K562 (cell line): ENCODE measurements around the gene ADAMTS10. TPM values are rescaled to one million over a fixed set of nuclear protein-coding genes. Genes with fewer than 3 reads are reported as not detected.
"Not testable (repeated sequence)": the region's sequence is repeated elsewhere in the genome, so short reads cannot be mapped to it uniquely, and the experiment has no call there.

Experiments used
- ATAC-seq: fragments of 200-7000 bp; cut with Tn5 transposase; 3 replicates; pipeline ENCODE4 v1.9.1; 2020; ENCODE audit warnings: moderate library complexity
- BruUV-seq: library from RNA; stranded (reverse); fragments of 400-500 nt; replicated peaks from 2 replicates; lab custom pipeline; 2021; lab: Mats Ljungman, UMichigan
- CTCF ChIA-PET: fragments of 300-600 bp; formaldehyde crosslinking; extraction: SDS; loops from one replicate; lab custom pipeline; 2021; ENCODE audit warnings: low intra/inter-chr PET ratio; lab: Yijun Ruan, JAX
- POLR2A ChIA-PET: fragments of 300-600, 350-650 bp; sonication (Branson Sonifier 250); formaldehyde crosslinking; extraction: SDS; loops from one replicate; lab custom pipeline; 2021; ENCODE audit warnings: antibody characterized with exemption, inconsistent platforms; lab: Yijun Ruan, JAX
- DNase-seq, 4 experiments: peaks; one replicate each; pipeline versions ENCODE4 v3.0.0 to v3.0.0-alpha.2; 2011 to 2018; ENCODE audit warnings: low spot score in 3 of 4, mixed read lengths in 3 of 4; ENCODE audit errors: extremely low read depth in 1 of 4
- FAIRE-seq: peaks from 2 replicates; lab custom pipeline; 2011; peaks lifted over from hg19 to GRCh38; lab: Jason Lieb, UNC
- H2AFZ ChIP-seq: 2 replicates; pipeline ENCODE4 v1.6.0; 2011; ENCODE audit warnings: low read depth, low read length, control low read depth, inconsistent platforms
- H3K27ac ChIP-seq: fragments of 200-600 bp; 3 replicates; pipeline ENCODE4 v1.8.0; 2011; ENCODE audit warnings: low read depth, mild to moderate bottlenecking, control low read depth, inconsistent platforms, low read length, moderate library complexity, mixed read lengths; ENCODE audit errors: extremely low read depth
- H3K27me3 ChIP-seq, 2 experiments: fragments of 300-600 bp in 1 of 2; 2 replicates in 1 of 2; 3 replicates in 1 of 2; pipeline versions ENCODE4 v1.6.0 to v1.8.0; 2011; ENCODE audit warnings: inconsistent platforms in 2 of 2, low read length in 2 of 2, mild to moderate bottlenecking in 1 of 2, mixed read lengths in 1 of 2, moderate library complexity in 1 of 2; ENCODE audit not compliant: control insufficient read depth in 2 of 2, insufficient read depth in 2 of 2
- H3K36me3 ChIP-seq: fragments of 300-600 bp; 3 replicates; pipeline ENCODE4 v1.8.0; 2011; ENCODE audit warnings: mild to moderate bottlenecking, low read length, inconsistent platforms; ENCODE audit not compliant: control insufficient read depth, insufficient read depth
- H3K4me1 ChIP-seq, 2 experiments: fragments of 200-600 bp in 1 of 2; replicated peaks in 1 of 2; 2 replicates in 1 of 2; 3 replicates in 1 of 2; pipeline versions ENCODE4 v1.5.1 to v1.8.0; 2011; ENCODE audit warnings: inconsistent platforms in 2 of 2, low read length in 2 of 2, mild to moderate bottlenecking in 1 of 2, mixed read lengths in 1 of 2, moderate library complexity in 1 of 2; ENCODE audit not compliant: control insufficient read depth in 2 of 2, insufficient read depth in 2 of 2
- H3K4me2 ChIP-seq: 2 replicates; pipeline ENCODE4 v1.6.1; 2011; ENCODE audit warnings: low read length, control low read depth, inconsistent platforms, mixed read lengths; ENCODE audit not compliant: insufficient read depth
- H3K4me3 ChIP-seq: fragments of 200-600 bp; sonication (generic), shearing (Covaris generic); 2 replicates; pipeline ENCODE4 v1.5.1; 2016; ENCODE audit warnings: control low read depth, inconsistent platforms
- H3K79me2 ChIP-seq: fragments of 200-600 bp; 3 replicates; pipeline ENCODE4 v1.8.0; 2011; ENCODE audit warnings: low read length, inconsistent platforms; ENCODE audit not compliant: control insufficient read depth, insufficient read depth
- H3K9ac ChIP-seq, 2 experiments: 2 replicates each; pipeline versions ENCODE4 v1.6.0 to v1.6.1; 2011; ENCODE audit warnings: low read depth in 2 of 2, low read length in 2 of 2, control low read depth in 1 of 2, inconsistent platforms in 1 of 2, mild to moderate bottlenecking in 1 of 2, mixed read lengths in 1 of 2; ENCODE audit not compliant: insufficient read depth in 1 of 2
- H3K9me1 ChIP-seq: one replicate; pipeline ENCODE4 v1.6.0; 2011; ENCODE audit warnings: inconsistent platforms, mild to moderate bottlenecking, low read length, moderate library complexity; ENCODE audit not compliant: control insufficient read depth, insufficient read depth
- H3K9me3 ChIP-seq: replicated peaks from 2 replicates; pipeline ENCODE4 v1.5.1; 2011; ENCODE audit warnings: low read depth, low read length, inconsistent platforms; ENCODE audit not compliant: control insufficient read depth, insufficient read depth
- H4K20me1 ChIP-seq: replicated peaks from 2 replicates; pipeline ENCODE4 v1.6.1; 2011; ENCODE audit warnings: low read length, inconsistent platforms, mixed read lengths; ENCODE audit not compliant: control insufficient read depth, insufficient read depth
- CHCHD3 ChIP-seq: fragments of 250-450 bp; sonication (Bioruptor Pico); IDR thresholded peaks from 2 replicates; pipeline ENCODE4 v2.1.2; 2022; ENCODE audit warnings: mild to moderate bottlenecking
- ESRRB ChIP-seq: fragments of 250-450 bp; sonication (Bioruptor Pico); IDR thresholded peaks from 2 replicates; pipeline ENCODE4 v1.5.0; 2020; ENCODE audit warnings: mild to moderate bottlenecking, moderate library complexity, borderline replicate concordance
- KDM1A ChIP-seq, 2 experiments: fragments of 450-650 bp; IDR thresholded peaks; 2 replicates each; pipeline ENCODE4 v1.6.1; 2016; ENCODE audit warnings: mild to moderate bottlenecking in 2 of 2
- NCOA2 ChIP-seq, 2 experiments: fragments of 450-650 bp; IDR thresholded peaks; 2 replicates each; pipeline ENCODE4 v1.6.1; 2018; ENCODE audit warnings: mild to moderate bottlenecking in 2 of 2, moderate library complexity in 1 of 2; ENCODE audit not compliant: partially characterized antibody in 2 of 2
- RFX5 ChIP-seq: IDR thresholded peaks from 2 replicates; pipeline ENCODE4 v1.6.1; 2011; ENCODE audit warnings: low read depth, mild to moderate bottlenecking, improper control_type of control experiment, low read length
- ZKSCAN8 ChIP-seq: fragments of 200-800 bp; sonication (Bioruptor generic); IDR thresholded peaks from 2 replicates; pipeline ENCODE4 v1.6.1; 2016; ENCODE audit warnings: missing genetic modification characterization, missing compliant biosample characterization
- ZNF347 ChIP-seq: fragments of 450-650 bp; formaldehyde crosslinking; IDR thresholded peaks from 2 replicates; pipeline ENCODE4 v1.4.0; 2020; ENCODE audit warnings: low read depth, mild to moderate bottlenecking, moderate library complexity
- ZNF764 ChIP-seq: fragments of 250-450 bp; sonication (Bioruptor Pico); IDR thresholded peaks from 2 replicates; pipeline ENCODE4 v1.4.0; 2020; ENCODE audit warnings: low read depth, mild to moderate bottlenecking, moderate library complexity
- WGBS: fragments of 100-300 bp; shearing (Covaris generic); methylation state at CpG from one replicate; pipeline ENCODE4 v1.1.6; 2016; ENCODE audit warnings: low coverage, mixed read lengths; ENCODE audit not compliant: insufficient coverage; ENCODE audit errors: missing lambda C conversion rate; 5-methylcytosine and 5-hydroxymethylcytosine counted together
- in situ Hi-C: fragments of 300-500 bp; cut with MboI; formaldehyde crosslinking; loops from 4 replicates; pipeline ENCODE4 v1.15.0; 2018; ENCODE audit warnings: inconsistent platforms, mixed read lengths
- intact Hi-C: fragments of 100-400 bp; cut with micrococcal nuclease; formaldehyde crosslinking; loops from 2 replicates; pipeline ENCODE4 v1.14.2; 2022
- polyA plus RNA-seq, 8 experiments: library from polyadenylated mRNA; depleted of rRNA in 4 of 8; stranded (reverse) in 5 of 8; unstranded in 3 of 8; fragments of >200 nt; fragmentation: Nextera tagmentation in 2 of 8; fragmentation: Illumina TruSeq in 1 of 8; extraction: Ambion mirVana in 2 of 8; extraction: Trizol in 1 of 8; gene quantifications; 2 replicates each; pipeline versions ENCODE4 v1.2.1 to v1.2.3, GENCODE V29; 2011 to 2014; ENCODE audit warnings: inconsistent platforms in 1 of 8, missing spikeins in 1 of 8
- total RNA-seq, 7 experiments: library from RNA; depleted of rRNA in 6 of 7; stranded (reverse); fragments of >200 nt in 6 of 7; fragmentation: Illumina TruSeq in 2 of 7; extraction: Trizol in 2 of 7; gene quantifications; 2 replicates each; pipeline versions ENCODE4 v1.2.1 to v1.2.3, GENCODE V29; 2011 to 2021; ENCODE audit warnings: low replicate concordance in 1 of 7
- TF ChIP-seq, protein P1 (sequence below): fragments of 450-650 bp; formaldehyde crosslinking; IDR thresholded peaks from 2 replicates; pipeline ENCODE4 v1.4.0; 2022; ENCODE audit warnings: mild to moderate bottlenecking, moderate library complexity
- TF ChIP-seq, protein P2 (sequence below): fragments of 250-450 bp; sonication (Bioruptor Pico); IDR thresholded peaks from 2 replicates; pipeline ENCODE4 v1.4.0; 2020; ENCODE audit warnings: mild to moderate bottlenecking, moderate library complexity, borderline replicate concordance

Gene ADAMTS10
- total and polyA plus RNA-seq, 9 of the 15 experiments (the other 6 are each of a cell fraction or from before 2014, with no cell fraction given): 0.33 to 1.8 (median 0.57) TPM; not detected in 4

DNA sequence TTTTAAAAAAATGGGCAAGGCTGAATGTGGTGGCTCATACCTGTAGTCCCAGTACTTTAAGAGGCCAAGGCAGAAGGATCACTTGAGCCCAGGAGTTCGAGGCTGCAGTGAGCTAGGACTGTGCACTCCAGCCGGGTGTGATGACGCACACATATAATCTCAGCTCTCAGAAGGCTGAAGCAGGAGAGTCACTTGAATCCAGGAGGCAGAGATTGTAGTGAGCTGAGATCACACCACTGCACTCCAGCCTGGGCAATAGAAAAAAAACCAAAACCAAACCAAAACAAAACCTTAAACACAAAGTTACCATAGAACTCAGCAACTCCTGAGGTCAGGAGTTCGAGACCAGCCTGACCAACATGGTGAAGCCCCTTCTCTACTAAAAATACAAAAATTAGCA, 26.6 kb upstream of the ADAMTS10 start:
- H2AFZ ChIP-seq, ATAC-seq, in situ Hi-C loops: not testable (repeated sequence)
- TF ChIP-seq KDM1A (IDR thresholded peaks at IDR 0.05): peak in 1 of 2 experiments; percentile 29; a peak in 1 of 4 replicates
- TF ChIP-seq, all 486 proteins: peak for 1; not testable (repeated sequence) for 485
- H3K79me2 ChIP-seq, BruUV-seq, H3K9ac ChIP-seq, H4K20me1 ChIP-seq, H3K4me2 ChIP-seq, DNase-seq, H3K4me1 ChIP-seq, H3K9me1 ChIP-seq, H3K27ac ChIP-seq, intact Hi-C loops, CTCF ChIA-PET, FAIRE-seq, H3K9me3 ChIP-seq, H3K4me3 ChIP-seq, H3K36me3 ChIP-seq: not testable (repeated sequence)
- POLR2A ChIA-PET: interaction anchor here (0.6 kb wide), 2 partner anchors 56 to 467 kb away, joined by 3 to 5 read pairs; no protein-coding TSS in a partner anchor
- 0% methylated on average over 4 of the region's 4 CpGs for WGBS
- peaks cover 5 to 17% of the 10 kb centered on the region in 2 experiments; a peak in 3 of 5 replicates for H3K27me3 ChIP-seq

DNA sequence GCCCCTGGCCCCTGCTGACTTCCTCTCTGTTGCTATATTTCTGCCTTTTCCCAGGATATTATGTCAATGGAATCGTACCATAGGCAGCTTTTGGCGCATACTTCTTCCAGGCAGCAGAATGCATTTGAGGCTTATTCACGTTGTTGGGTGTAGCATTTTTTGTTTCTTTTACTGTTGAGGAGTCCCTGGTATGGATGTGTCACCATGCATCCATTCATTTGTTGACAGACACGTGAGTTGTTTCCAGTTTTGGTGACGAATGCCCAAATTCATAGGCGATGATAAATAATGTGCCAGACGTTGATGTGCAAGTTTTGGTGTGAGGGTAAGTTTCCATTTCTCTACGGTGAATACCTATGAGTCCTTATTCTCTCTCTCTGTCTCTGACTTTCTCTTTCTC, 24.9 kb upstream of the ADAMTS10 start:
- WGBS: 10% methylated on average over 8 of the region's 8 CpGs
- peaks cover 7 to 21% of the 10 kb centered on the region in 2 experiments; a peak in 3 of 5 replicates for H3K27me3 ChIP-seq
- no peak overlapping the region for H3K9ac ChIP-seq
- FAIRE-seq (no peak), ATAC-seq (no peak), DNase-seq (peak in 1 of 4 experiments; percentile 3)
- H3K4me2 ChIP-seq: no peak overlapping the region
- H3K4me3 ChIP-seq: no peak overlapping the region
- intact Hi-C loops: no loop called here
- ChIA-PET CTCF (no interaction called here), POLR2A (interaction anchor here (0.6 to 0.8 kb wide), 2 partner anchors 72 to 88 kb away, joined by 3 to 4 read pairs; no protein-coding TSS in a partner anchor)
- BruUV-seq: no TSS peak
- H4K20me1 ChIP-seq: no peaks in the 10 kb centered on the region
- no peaks in the 10 kb centered on the region for H3K9me3 ChIP-seq
- no peak overlapping the region for H3K27ac ChIP-seq
- H2AFZ ChIP-seq: no peak overlapping the region
- H3K36me3 ChIP-seq: no peaks in the 10 kb centered on the region
- H3K9me1 ChIP-seq: no peaks in the 10 kb centered on the region
- in situ Hi-C loops: no loop called here
- no peaks in the 10 kb centered on the region for H3K79me2 ChIP-seq
- no peaks in the 10 kb centered on the region for H3K4me1 ChIP-seq
- no peak for TF ChIP-seq ESRRB
- TF ChIP-seq ZNF347: no peak
- TF ChIP-seq CHCHD3: no peak
- TF ChIP-seq, protein P1, sequence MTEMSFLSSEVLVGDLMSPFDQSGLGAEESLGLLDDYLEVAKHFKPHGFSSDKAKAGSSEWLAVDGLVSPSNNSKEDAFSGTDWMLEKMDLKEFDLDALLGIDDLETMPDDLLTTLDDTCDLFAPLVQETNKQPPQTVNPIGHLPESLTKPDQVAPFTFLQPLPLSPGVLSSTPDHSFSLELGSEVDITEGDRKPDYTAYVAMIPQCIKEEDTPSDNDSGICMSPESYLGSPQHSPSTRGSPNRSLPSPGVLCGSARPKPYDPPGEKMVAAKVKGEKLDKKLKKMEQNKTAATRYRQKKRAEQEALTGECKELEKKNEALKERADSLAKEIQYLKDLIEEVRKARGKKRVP (CRISPR knock-in tag): no peak
- TF ChIP-seq RFX5: no peak
- TF ChIP-seq ZKSCAN8: no peak
- no peak for TF ChIP-seq ZNF764 (CRISPR knock-in tag)
- TF ChIP-seq NCOA2 (IDR thresholded peaks at IDR 0.05; ENCODE audit: partially characterized antibody in 2 of 2): no peak
- TF ChIP-seq, protein P2, sequence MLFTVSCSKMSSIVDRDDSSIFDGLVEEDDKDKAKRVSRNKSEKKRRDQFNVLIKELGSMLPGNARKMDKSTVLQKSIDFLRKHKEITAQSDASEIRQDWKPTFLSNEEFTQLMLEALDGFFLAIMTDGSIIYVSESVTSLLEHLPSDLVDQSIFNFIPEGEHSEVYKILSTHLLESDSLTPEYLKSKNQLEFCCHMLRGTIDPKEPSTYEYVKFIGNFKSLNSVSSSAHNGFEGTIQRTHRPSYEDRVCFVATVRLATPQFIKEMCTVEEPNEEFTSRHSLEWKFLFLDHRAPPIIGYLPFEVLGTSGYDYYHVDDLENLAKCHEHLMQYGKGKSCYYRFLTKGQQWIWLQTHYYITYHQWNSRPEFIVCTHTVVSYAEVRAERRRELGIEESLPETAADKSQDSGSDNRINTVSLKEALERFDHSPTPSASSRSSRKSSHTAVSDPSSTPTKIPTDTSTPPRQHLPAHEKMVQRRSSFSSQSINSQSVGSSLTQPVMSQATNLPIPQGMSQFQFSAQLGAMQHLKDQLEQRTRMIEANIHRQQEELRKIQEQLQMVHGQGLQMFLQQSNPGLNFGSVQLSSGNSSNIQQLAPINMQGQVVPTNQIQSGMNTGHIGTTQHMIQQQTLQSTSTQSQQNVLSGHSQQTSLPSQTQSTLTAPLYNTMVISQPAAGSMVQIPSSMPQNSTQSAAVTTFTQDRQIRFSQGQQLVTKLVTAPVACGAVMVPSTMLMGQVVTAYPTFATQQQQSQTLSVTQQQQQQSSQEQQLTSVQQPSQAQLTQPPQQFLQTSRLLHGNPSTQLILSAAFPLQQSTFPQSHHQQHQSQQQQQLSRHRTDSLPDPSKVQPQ: no peak
